ENCODE data around the gene F5.

F5 gene

DNA sequence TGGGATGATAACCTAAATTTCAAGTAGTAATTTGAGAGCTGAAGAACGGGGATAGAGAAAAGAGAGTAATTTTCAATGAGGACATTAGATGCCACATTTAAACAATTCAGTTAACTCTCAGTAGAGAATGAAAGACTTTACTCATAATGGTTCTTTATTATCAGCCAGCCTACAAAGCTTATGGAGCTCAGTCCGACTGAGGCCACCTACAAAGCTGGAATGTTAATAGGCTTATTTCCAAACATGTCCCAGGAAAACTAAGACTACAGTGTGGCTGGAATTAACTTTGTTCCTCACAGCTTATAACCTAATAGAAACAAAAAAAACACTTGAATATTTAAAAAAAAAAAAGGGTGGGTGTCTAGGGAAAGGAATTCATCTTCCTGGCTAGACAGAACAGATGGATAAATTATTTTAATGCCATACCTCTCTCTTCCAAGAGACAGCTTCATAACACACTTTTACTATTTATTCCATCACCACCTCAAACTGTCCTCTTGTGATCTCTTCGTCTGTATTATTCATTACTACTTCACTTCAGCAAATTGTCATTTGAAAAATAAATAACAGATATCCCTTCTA is 110.4 kb downstream of the F5 start:
- no peak for DNase-seq (ENCODE audit: low spot score)

GRCh38 chr1:169474302-169474995 is 111.8 kb downstream of the F5 start:
- DNase-seq (ENCODE audit: low spot score): no peak

DNA sequence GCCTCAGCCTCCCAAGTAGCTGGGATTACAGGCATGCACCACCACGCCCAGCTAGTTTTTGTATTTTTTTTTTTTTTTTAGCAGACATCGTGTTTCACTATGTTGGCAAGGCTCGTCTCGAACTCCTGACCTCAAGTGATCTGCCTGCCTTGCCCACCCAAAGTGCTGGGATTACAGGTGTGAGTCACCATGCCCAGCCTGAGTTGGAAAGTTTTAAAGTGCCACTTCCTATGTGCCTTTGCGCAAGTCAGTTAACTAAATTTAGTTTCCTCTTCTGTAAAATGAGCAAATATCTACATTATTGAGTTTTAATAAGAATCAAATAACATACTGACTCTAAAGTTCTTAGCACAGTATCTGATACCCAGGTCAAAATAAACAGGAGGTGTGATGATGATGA is 112.9 kb downstream of the F5 start:
- DNase-seq (ENCODE audit: low spot score): no peak

- no peak for DNase-seq (ENCODE audit: low spot score)
These were observed 113.5 kb downstream of the F5 start for GRCh38 chr1:169472738-169473137.

DNA sequence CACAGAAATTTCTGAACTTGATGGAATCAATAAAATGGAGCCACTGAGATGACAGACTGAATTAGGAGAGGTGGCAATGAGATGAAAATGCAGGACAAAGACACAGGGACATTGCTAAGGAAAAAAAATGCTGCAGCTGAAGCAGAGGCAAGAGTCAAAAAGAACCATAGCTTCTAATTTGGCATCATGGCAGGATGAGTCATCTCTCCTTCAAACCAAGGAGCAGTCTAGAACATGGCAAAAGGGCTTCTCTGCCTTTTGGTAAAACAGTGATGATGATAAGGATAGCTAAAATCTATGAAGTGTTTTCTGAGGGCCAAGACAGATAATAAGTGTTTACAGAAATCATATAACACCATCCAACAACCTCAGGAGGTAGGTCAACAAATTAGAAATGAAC is 117.3 kb downstream of the F5 start:
- no peak for DNase-seq (ENCODE audit: low spot score)

DNA sequence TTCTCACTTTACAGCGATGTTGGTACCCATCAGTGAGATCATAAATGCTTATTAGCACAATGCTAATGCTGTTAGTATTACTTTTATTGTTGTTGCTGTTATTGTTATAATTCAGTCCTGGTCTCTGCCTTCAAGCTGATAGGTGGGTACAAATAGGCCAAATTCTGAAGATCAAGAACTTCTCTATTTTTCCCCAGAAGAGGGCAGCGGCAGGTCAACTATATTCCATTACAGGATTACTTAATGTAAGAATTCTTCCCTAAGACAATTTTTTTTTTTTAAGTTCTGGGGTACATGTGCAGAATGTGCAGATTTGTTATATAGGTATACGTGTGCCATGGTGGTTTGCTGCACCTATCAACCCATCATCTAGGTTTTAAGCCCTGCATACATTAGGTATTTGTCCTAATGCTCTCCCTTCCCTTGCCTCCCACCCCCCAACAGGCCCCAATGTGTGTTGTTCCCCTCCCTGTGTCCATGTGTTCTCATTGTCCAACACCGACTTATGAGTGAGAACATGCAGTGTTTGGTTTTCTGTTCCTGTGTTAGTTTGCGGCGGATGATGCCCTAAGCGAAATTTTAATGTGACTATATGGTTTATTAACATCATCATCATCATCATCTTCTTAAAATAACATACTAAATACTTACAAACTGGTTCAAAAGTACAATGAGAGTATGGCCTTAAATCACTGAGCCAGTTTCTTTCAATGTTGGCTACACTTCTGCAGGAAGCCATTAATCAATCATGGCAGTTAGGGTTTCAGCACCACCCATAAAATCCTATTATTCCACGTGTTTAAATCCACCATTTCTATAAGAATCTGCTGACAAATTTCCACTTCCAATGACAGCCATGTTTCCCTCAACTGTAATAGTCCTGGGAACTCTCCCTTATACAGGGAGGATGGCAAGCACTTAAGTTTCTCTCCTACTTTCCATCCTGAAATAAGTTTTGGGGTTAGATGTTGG is 119.7 kb downstream of the F5 start:
- peak; percentile 29 for DNase-seq (ENCODE audit: low spot score)

- DNase-seq (ENCODE audit: low spot score): no peak
These were observed 121.0 kb downstream of the F5 start for GRCh38 chr1:169465281-169465680.

All from pons (tissue), 1 donor.